ENCODE results near the gene BIRC6. TPM values are rescaled to one million over a fixed set of nuclear protein-coding genes. Genes with fewer than 3 reads are reported as not detected.

The BIRC6 gene
- polyA plus RNA-seq, 1 experiment = 53.7 TPM

DNA sequence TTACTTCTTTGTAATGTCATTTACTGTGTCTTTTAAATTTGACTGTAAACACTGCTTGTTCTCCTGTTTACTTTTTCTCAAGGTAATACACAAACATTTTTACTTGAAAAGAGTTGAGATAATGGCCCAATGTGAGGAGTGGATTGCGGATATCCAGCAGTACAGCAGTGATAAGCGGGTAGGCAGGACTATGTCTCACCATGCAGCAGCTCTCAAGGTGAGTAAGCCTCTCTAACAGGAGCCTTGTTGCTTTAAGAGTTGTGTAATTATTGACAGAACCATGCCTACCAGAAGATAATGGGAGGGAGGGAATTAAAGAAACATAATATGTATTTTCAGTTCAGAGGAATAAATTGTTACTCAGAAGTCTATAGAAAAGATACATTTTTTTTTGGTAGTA is 254.5 kb downstream of the BIRC6 start:
- ChIA-PET CTCF (no interaction called here), POLR2A (no interaction called here)
- DNase-seq (ENCODE audit: low read depth) = no peak
- H3K36me3 ChIP-seq (ENCODE audit: control insufficient read depth, insufficient read depth, low read length) = peaks cover 4% of the 10 kb centered on the region; the same call in 1 of the 2 replicates
- H3K27me3 ChIP-seq (ENCODE audit: control insufficient read depth, insufficient read depth, low read length) = no peaks in the 10 kb centered on the region
- H3K4me3 ChIP-seq (ENCODE audit: low read depth, low read length) = no peak overlapping the region
- TF ChIP-seq, protein P1, sequence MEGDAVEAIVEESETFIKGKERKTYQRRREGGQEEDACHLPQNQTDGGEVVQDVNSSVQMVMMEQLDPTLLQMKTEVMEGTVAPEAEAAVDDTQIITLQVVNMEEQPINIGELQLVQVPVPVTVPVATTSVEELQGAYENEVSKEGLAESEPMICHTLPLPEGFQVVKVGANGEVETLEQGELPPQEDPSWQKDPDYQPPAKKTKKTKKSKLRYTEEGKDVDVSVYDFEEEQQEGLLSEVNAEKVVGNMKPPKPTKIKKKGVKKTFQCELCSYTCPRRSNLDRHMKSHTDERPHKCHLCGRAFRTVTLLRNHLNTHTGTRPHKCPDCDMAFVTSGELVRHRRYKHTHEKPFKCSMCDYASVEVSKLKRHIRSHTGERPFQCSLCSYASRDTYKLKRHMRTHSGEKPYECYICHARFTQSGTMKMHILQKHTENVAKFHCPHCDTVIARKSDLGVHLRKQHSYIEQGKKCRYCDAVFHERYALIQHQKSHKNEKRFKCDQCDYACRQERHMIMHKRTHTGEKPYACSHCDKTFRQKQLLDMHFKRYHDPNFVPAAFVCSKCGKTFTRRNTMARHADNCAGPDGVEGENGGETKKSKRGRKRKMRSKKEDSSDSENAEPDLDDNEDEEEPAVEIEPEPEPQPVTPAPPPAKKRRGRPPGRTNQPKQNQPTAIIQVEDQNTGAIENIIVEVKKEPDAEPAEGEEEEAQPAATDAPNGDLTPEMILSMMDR (IDR thresholded peaks at IDR 0.05; ENCODE audit: insufficient read depth, low read depth, low read length) = no peak

DNA sequence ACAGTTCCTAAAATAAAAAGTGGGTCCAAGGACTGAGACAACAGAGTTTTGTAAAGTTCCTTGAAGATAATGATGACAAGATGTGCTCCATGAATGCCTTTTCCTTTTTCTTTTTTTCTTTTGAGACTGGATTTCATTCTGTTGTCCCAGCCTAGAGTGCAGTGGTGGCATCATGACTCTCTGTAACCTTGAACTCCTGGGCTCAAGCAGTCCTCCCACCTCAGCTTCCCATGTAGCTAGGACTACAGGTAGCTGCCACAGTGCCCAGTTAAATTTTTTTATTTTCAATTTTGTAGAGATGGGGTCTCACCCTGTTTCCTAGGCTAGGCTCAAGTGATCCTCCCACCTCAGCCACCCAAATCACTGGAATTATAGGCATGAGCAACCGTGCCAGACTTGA is 254.9 kb downstream of the BIRC6 start:
- Histone ChIP-seq H3K27me3 (ENCODE audit: control insufficient read depth, insufficient read depth, low read length) (no peaks in the 10 kb centered on the region), H3K4me3 (ENCODE audit: low read depth, low read length) (no peak overlapping the region), H3K36me3 (ENCODE audit: control insufficient read depth, insufficient read depth, low read length) (peaks cover 5% of the 10 kb centered on the region)
- no peak for DNase-seq (ENCODE audit: low read depth)
- ChIA-PET POLR2A (no interaction called here), CTCF (no interaction called here)
- TF ChIP-seq, protein P1 (IDR thresholded peaks at IDR 0.05; ENCODE audit: insufficient read depth, low read depth, low read length) = no peak

DNA sequence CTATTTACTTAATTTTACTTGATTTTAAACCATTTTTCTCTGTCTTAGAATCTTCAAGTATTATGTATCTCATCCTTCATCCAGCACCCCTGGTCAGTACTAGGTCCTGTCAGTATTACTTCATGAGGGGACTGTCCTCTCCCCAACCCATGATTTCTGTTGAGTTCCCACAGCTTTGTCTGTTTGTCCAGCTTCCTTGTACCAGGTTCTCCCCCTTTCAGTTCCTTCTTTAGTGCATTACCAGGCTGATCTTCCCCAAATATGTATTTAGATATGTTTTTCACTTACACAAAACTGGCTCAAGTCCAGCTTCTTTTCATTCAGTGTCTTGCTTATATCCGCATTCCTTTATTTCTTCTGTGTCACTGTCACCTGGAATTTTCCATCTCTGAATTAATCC is 257.3 kb downstream of the BIRC6 start:
- TF ChIP-seq, protein P1 (IDR thresholded peaks at IDR 0.05; ENCODE audit: insufficient read depth, low read depth, low read length) = no peak
- ChIA-PET CTCF (interaction anchor here (0.6 to 0.9 kb wide), 4 partner anchors 10 to 144 kb away, joined by 3 to 7 read pairs (median 4); partner anchors contain the start of gene TTC27), POLR2A (interaction anchor here (0.6 kb wide), 1 partner anchor 40 kb away, joined by 3 read pairs; no protein-coding TSS in a partner anchor)
- no peak for DNase-seq (ENCODE audit: low read depth)
- Histone ChIP-seq H3K27me3 (ENCODE audit: control insufficient read depth, insufficient read depth, low read length) (no peaks in the 10 kb centered on the region), H3K36me3 (ENCODE audit: control insufficient read depth, insufficient read depth, low read length) (peaks cover 9% of the 10 kb centered on the region), H3K4me3 (ENCODE audit: low read depth, low read length) (no peak overlapping the region)

DNA sequence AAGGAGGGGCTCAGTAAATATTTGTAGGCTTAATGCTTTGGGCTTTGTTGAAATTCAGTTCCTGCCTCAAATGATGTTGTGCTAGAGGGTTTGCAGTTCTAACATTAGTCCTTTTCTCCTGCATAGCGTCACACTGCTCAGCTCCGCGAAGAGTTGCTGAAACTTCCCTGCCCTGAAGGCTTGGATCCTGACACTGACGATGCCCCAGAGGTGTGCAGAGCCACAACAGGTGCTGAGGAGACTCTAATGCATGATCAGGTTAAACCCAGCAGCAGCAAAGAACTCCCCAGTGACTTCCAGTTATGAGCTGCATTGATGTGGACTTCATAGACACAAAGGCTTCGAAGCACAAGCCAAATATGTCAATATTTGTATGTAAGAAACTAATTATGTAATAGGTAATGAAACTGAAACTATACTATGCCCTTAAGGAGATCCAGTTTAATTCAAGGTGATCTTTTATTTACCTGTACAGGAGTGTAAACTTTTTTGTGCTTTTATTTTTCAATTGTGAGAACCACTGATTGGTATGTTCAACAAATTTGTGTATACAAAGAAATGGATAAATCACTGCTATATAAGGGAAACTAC is 260.9 kb downstream of the BIRC6 start:
- ChIA-PET CTCF (no interaction called here), POLR2A (no interaction called here)
- no peaks in the 10 kb centered on the region for H3K27me3 ChIP-seq (ENCODE audit: control insufficient read depth, insufficient read depth, low read length)
- DNase-seq (ENCODE audit: low read depth) = no peak
- peaks cover 13% of the 10 kb centered on the region for H3K36me3 ChIP-seq (ENCODE audit: control insufficient read depth, insufficient read depth, low read length)
- TF ChIP-seq, protein P1 (IDR thresholded peaks at IDR 0.05; ENCODE audit: insufficient read depth, low read depth, low read length) = no peak
- no peak overlapping the region for H3K4me3 ChIP-seq (ENCODE audit: low read depth, low read length)

DNA sequence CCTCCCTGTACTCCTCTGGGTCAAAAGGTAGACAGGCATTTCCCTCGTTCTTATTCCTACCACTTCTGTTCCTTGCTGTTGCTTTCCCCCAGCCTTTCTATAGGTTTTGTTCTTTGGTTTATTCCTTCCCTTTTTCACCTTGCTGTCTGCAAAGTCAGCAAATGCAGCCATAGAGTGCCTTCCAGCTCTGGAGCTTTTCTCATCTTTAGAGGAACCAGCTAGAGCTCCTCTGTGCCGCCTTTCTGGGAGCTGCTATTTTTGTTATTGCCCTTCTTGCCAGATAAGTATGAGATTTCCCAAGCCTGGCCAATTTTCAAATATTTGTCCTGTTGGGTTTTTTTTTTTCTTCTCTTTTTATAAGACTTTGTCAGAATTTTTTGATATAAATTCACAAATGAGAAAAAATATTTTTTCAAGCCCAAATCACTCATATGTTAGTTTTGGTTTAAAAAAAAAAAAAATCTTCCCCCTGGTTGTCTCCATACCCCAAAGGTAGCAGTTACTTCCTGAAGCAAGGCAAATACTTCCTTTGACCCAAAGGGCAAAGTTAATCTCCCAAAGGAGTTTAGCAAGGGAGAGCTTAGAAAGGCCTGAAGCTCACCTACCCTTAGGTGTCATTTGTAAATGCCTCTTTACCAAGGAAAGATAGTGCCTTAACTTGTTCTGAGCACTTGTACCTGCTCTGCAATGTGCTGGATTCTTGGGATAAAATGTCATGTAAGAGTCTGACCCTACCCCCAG is 265.9 kb downstream of the BIRC6 start:
- POLR2A ChIA-PET = no interaction called here
- TF ChIP-seq, protein P1 (IDR thresholded peaks at IDR 0.05; ENCODE audit: insufficient read depth, low read depth, low read length) = no peak
- Histone ChIP-seq H3K36me3 (ENCODE audit: control insufficient read depth, insufficient read depth, low read length) (peaks cover 9% of the 10 kb centered on the region; the same call in 1 of the 2 replicates), H3K27me3 (ENCODE audit: control insufficient read depth, insufficient read depth, low read length) (no peaks in the 10 kb centered on the region), H3K4me3 (ENCODE audit: low read depth, low read length) (no peak overlapping the region)
- DNase-seq (ENCODE audit: low read depth) = no peak
- CTCF ChIA-PET = interaction anchor here (0.6 kb wide), 1 partner anchor 961 kb away, joined by 3 read pairs; no protein-coding TSS in a partner anchor
